Endothelial cell (in vitro differentiated cells): Measurements from ENCODE around the gene INSM2. TPM values are rescaled to one million over a fixed set of nuclear protein-coding genes. Genes with fewer than 3 reads are reported as not detected.

ENCODE experiments used
- DNase-seq: peaks from one replicate; pipeline ENCODE4 v3.0.0; 2021; ENCODE audit warnings: low spot score
- H3K27ac Mint-ChIP-seq: one replicate; pipeline ENCODE4 v1.8.0; 2021; ENCODE audit warnings: mixed read lengths, inconsistent platforms; ENCODE audit not compliant: unreplicated experiment
- H3K27me3 Mint-ChIP-seq: one replicate; pipeline ENCODE4 v1.8.0; 2021; ENCODE audit warnings: mild to moderate bottlenecking, moderate library complexity, mixed read lengths, inconsistent platforms; ENCODE audit not compliant: unreplicated experiment
- H3K36me3 Mint-ChIP-seq: one replicate; pipeline ENCODE4 v1.8.0; 2021; ENCODE audit warnings: mild to moderate bottlenecking, low read depth, mixed read lengths, inconsistent platforms; ENCODE audit not compliant: unreplicated experiment
- H3K4me1 Mint-ChIP-seq: one replicate; pipeline ENCODE4 v1.8.0; 2021; ENCODE audit warnings: mild to moderate bottlenecking, mixed read lengths, inconsistent platforms; ENCODE audit not compliant: unreplicated experiment
- H3K4me3 Mint-ChIP-seq: one replicate; pipeline ENCODE4 v1.8.0; 2021; ENCODE audit warnings: mild to moderate bottlenecking, mixed read lengths, inconsistent platforms; ENCODE audit not compliant: unreplicated experiment
- H3K9me3 Mint-ChIP-seq: one replicate; pipeline ENCODE4 v1.8.0; 2021; ENCODE audit warnings: mixed read lengths, inconsistent platforms; ENCODE audit not compliant: unreplicated experiment
- total RNA-seq: library from RNA; stranded (reverse); fragmentation: NEBNext Ultra II Directional; extraction: Animal tissue kit (Norgen Biotek cat#: 25700); gene quantifications from one replicate; pipeline ENCODE4 v1.2.1, GENCODE V29; 2021; ENCODE audit not compliant: unreplicated experiment
- TF ChIP-seq, protein P1 (sequence below): fragments of 200-600 bp; sonication (generic); IDR thresholded peaks from one replicate; pipeline ENCODE4 v1.5.0; 2021; ENCODE audit warnings: antibody characterized with exemption; ENCODE audit not compliant: unreplicated experiment

The INSM2 gene
- total RNA-seq, 1 donor from 2014 or later = not detected

DNA sequence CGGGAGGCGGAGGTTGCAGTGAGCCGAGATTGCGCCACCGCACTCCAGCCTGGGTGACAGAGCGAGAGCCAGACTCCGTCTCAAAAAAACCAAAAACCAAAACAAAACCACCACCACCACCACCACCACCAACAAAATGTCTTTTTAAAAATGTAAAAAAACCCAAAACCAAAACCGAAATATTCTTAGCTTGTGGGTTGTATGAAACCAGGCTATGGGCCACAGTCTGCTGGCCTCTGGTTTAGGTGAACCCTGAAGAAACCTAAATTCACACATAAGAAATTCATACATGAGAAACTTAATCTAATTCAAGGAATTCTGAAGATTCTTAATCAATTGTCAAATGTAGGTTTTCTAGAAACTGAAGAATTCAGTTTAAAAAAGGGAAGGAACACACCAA is 37.6 kb downstream of the INSM2 start:
- H3K4me1 Mint-ChIP-seq = no peaks in the 10 kb centered on the region
- no peaks in the 10 kb centered on the region for H3K9me3 Mint-ChIP-seq
- no peak overlapping the region for H3K4me3 Mint-ChIP-seq
- no peaks in the 10 kb centered on the region for H3K36me3 Mint-ChIP-seq
- no peak for DNase-seq
- TF ChIP-seq, protein P1, sequence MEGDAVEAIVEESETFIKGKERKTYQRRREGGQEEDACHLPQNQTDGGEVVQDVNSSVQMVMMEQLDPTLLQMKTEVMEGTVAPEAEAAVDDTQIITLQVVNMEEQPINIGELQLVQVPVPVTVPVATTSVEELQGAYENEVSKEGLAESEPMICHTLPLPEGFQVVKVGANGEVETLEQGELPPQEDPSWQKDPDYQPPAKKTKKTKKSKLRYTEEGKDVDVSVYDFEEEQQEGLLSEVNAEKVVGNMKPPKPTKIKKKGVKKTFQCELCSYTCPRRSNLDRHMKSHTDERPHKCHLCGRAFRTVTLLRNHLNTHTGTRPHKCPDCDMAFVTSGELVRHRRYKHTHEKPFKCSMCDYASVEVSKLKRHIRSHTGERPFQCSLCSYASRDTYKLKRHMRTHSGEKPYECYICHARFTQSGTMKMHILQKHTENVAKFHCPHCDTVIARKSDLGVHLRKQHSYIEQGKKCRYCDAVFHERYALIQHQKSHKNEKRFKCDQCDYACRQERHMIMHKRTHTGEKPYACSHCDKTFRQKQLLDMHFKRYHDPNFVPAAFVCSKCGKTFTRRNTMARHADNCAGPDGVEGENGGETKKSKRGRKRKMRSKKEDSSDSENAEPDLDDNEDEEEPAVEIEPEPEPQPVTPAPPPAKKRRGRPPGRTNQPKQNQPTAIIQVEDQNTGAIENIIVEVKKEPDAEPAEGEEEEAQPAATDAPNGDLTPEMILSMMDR = no peak
- H3K27ac Mint-ChIP-seq = no peak overlapping the region
- no peaks in the 10 kb centered on the region for H3K27me3 Mint-ChIP-seq

DNA sequence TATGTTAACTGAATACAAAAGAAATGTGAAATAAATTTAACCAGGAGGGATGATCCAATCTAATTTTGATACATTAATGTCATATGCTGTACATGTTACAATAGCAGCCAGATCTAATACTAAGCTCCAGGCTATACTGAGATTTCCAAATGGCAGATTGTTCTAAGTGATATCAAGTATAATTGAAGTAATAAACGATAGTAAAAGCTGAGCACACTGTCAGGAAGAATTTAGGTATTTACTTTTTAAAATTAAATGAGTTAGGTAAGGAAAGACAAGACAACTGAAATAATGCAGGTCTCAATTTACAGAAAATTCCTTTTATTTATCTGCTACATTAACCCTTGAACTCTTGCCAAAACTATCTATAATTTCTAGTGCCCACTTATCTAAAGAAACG is 39.9 kb downstream of the INSM2 start:
- DNase-seq = no peak
- Mint-ChIP-seq H3K4me1 (no peaks in the 10 kb centered on the region), H3K4me3 (no peak overlapping the region), H3K27ac (no peak overlapping the region), H3K9me3 (no peaks in the 10 kb centered on the region), H3K36me3 (no peaks in the 10 kb centered on the region), H3K27me3 (no peaks in the 10 kb centered on the region)
- TF ChIP-seq, protein P1 = no peak

DNA sequence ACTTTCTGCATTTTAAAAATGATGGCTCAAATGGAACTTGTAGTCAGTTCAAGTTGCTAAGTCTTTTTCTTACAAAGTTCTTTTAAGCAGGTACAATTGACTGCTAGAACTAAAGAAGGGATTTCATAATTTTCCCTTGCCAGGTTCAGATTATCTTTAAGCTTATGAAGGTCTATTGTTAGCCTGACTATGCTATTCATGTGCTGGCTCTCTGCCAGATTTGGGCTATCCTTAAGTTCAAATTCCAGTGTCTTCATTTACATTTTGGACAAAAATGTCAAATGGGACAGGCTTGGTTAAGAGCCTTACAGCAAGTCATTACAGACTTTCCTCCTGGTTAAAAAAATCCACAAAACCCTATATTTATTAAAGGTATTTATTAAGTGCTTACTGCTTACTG is 42.3 kb downstream of the INSM2 start:
- Mint-ChIP-seq H3K4me3 (no peak overlapping the region), H3K27me3 (no peaks in the 10 kb centered on the region), H3K27ac (no peak overlapping the region), H3K9me3 (no peaks in the 10 kb centered on the region), H3K4me1 (no peaks in the 10 kb centered on the region), H3K36me3 (no peaks in the 10 kb centered on the region)
- TF ChIP-seq, protein P1 = no peak
- DNase-seq = no peak

DNA sequence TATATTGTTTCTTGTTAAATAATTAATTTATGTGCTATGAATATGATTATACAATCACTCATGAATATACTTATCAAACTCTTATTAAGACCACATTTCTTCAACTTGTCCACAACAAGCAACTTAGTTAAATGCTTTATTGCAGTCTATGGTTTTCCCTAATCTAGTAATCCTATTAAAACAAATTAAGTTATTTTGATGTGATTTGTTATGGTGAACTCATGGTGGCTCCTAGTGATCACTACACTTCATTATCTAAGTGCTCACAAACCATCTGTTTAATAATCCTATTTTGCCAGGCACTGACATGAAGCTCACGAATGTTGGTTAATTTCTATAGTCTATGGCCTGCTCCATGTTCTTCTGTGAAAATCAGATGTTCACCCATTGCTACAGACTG is 42.9 kb downstream of the INSM2 start:
- TF ChIP-seq, protein P1 = no peak
- no peaks in the 10 kb centered on the region for H3K4me1 Mint-ChIP-seq
- H3K27ac Mint-ChIP-seq = no peak overlapping the region
- no peaks in the 10 kb centered on the region for H3K27me3 Mint-ChIP-seq
- H3K4me3 Mint-ChIP-seq = no peak overlapping the region
- no peaks in the 10 kb centered on the region for H3K9me3 Mint-ChIP-seq
- no peak for DNase-seq
- H3K36me3 Mint-ChIP-seq = no peaks in the 10 kb centered on the region

DNA sequence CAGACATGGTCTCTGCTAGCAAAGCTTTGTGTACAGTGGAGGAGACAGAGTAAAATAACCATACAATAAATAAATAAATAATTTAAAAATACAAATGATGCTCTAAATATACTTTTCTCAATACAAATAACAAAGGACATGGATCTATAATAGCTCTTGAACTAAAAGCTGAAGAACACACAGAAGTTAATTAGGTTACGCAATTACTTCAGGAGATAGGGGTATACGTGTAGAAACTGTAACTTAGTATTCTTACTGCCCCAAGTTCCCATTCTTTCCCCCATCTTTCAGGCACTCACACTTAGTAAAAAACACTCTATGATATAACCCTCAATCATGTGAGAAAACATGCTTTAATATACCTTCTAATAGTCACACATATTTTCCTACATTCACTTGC is 44.2 kb downstream of the INSM2 start:
- TF ChIP-seq, protein P1 = no peak
- no peaks in the 10 kb centered on the region for H3K36me3 Mint-ChIP-seq
- no peaks in the 10 kb centered on the region for H3K9me3 Mint-ChIP-seq
- H3K27ac Mint-ChIP-seq = no peak overlapping the region
- H3K27me3 Mint-ChIP-seq = no peaks in the 10 kb centered on the region
- H3K4me3 Mint-ChIP-seq = no peak overlapping the region
- no peaks in the 10 kb centered on the region for H3K4me1 Mint-ChIP-seq
- DNase-seq = no peak
